ENCODE measurements around the gene CD9. TPM values are rescaled to one million over a fixed set of nuclear protein-coding genes. Genes with fewer than 3 reads are reported as not detected.

Gene CD9
- polyA plus RNA-seq, 1 of the 3 experiments (the other 2 are of a cell fraction): 76.6 TPM

GRCh38 chr12:6198556-6198955 lies 1.6 kb upstream of the CD9 start:
- Histone ChIP-seq H3K9ac (no peak overlapping the region), H2AFZ (ENCODE audit: low read depth) (no peak overlapping the region), H3K4me1 (ENCODE audit: control insufficient read depth in 1 of 2, insufficient read depth in 2 of 2, low read depth in 1 of 2, low read length in 1 of 2) (peaks cover 0 to 45% of the 10 kb centered on the region in 2 experiments; a peak in 1 of 4 replicates), H3K36me3 (replicated peaks in 1 of 2; ENCODE audit: control insufficient read depth in 1 of 2, insufficient read depth in 2 of 2, low read length in 1 of 2) (no peaks in the 10 kb centered on the region), H3K4me3 (ENCODE audit: low read depth in 2 of 2, low read length in 1 of 2) (no peak overlapping the region), H3K79me2 (ENCODE audit: insufficient read depth) (peaks cover 6% of the 10 kb centered on the region; the same call in 1 of the 2 replicates), H3K9me3 (no peaks in the 10 kb centered on the region), H4K20me1 (ENCODE audit: insufficient read depth) (no peaks in the 10 kb centered on the region), H3K4me2 (no peak overlapping the region), H3K27ac (ENCODE audit: low read depth in 2 of 2, low read length in 1 of 2) (no peak overlapping the region; a peak in 1 of 4 replicates), H3F3A (replicated peaks; ENCODE audit: insufficient read depth) (no peaks in the 10 kb centered on the region), H3K27me3 (ENCODE audit: insufficient read depth) (no peaks in the 10 kb centered on the region), H3K9me2 (no peaks in the 10 kb centered on the region)
- no peak for TF ChIP-seq REST (IDR thresholded peaks at IDR 0.05; ENCODE audit: low read depth, low read length)
- WGBS (ENCODE audit: low lambda C conversion rate): 84% methylated on average over 5 of the region's 6 CpGs
- CTCF ChIA-PET: interaction anchor here (2.2 to 14.3 kb wide), 2 partner anchors 78 to 86 kb away, joined by 11 to 299 read pairs; no protein-coding TSS in a partner anchor
- DNase-seq: no peak
- POLR2A ChIA-PET: no interaction called here

- POLR2A ChIA-PET: no interaction called here
- H3K27ac ChIP-seq (ENCODE audit: low read depth in 2 of 2, low read length in 1 of 2): peak overlapping the region in 1 of 2 experiments; percentile 58; a peak in 1 of 4 replicates
- TF ChIP-seq USF1 (IDR thresholded peaks at IDR 0.05; ENCODE audit: borderline replicate concordance, low read depth) (no peak), GABPA (IDR thresholded peaks at IDR 0.05; ENCODE audit: low read depth) (no peak), YY1 (IDR thresholded peaks at IDR 0.05; ENCODE audit: low read depth) (no peak), MXI1 (IDR thresholded peaks at IDR 0.05; ENCODE audit: low read depth, low read length) (no peak), FOSL2 (IDR thresholded peaks at IDR 0.05; ENCODE audit: borderline replicate concordance, low read depth) (no peak), MAX (IDR thresholded peaks at IDR 0.05; ENCODE audit: low read depth) (no peak), USF2 (IDR thresholded peaks at IDR 0.05; ENCODE audit: borderline replicate concordance, low read depth, low read length) (no peak), MEF2A (IDR thresholded peaks at IDR 0.05; ENCODE audit: borderline replicate concordance, low read depth) (no peak), NRF1 (IDR thresholded peaks at IDR 0.05; ENCODE audit: low read depth, low read length) (no peak), ELF1 (IDR thresholded peaks at IDR 0.05) (no peak), SMC3 (IDR thresholded peaks at IDR 0.05; ENCODE audit: low read depth, low read length) (no peak), RCOR1 (IDR thresholded peaks at IDR 0.05; ENCODE audit: low read length) (no peak), EP300 (IDR thresholded peaks at IDR 0.05; ENCODE audit: borderline replicate concordance in 1 of 2, low read depth in 1 of 2, low read length in 1 of 2) (no peak), FOXM1 (IDR thresholded peaks at IDR 0.05; ENCODE audit: low read depth) (no peak), IRF3 (IDR thresholded peaks at IDR 0.05; ENCODE audit: low read depth, low read length) (no peak), RAD21 (IDR thresholded peaks at IDR 0.05; ENCODE audit: low read length) (no peak), ZBTB33 (IDR thresholded peaks at IDR 0.05; ENCODE audit: borderline replicate concordance, low read depth) (no peak)
These were observed 1.1 kb upstream of the CD9 start for GRCh38 chr12:6198985-6199530.

More at GRCh38 chr12:6198985-6199530, 1.1 kb upstream of the CD9 start:
- CTCF ChIA-PET: interaction anchor here (1.2 to 14.3 kb wide), 3 partner anchors 77 to 135 kb away, joined by 4 to 299 read pairs (median 11); no protein-coding TSS in a partner anchor
- no peaks in the 10 kb centered on the region for H3K9me3 ChIP-seq
- H4K20me1 ChIP-seq (ENCODE audit: insufficient read depth): no peaks in the 10 kb centered on the region
- H3K9ac ChIP-seq: no peak overlapping the region
- H3K4me1 ChIP-seq (ENCODE audit: control insufficient read depth in 1 of 2, insufficient read depth in 2 of 2, low read depth in 1 of 2, low read length in 1 of 2): peaks cover 0 to 45% of the 10 kb centered on the region in 2 experiments; a peak in 1 of 4 replicates
- no peaks in the 10 kb centered on the region for H3K36me3 ChIP-seq (replicated peaks in 1 of 2; ENCODE audit: control insufficient read depth in 1 of 2, insufficient read depth in 2 of 2, low read length in 1 of 2)
- H2AFZ ChIP-seq (ENCODE audit: low read depth): no peak overlapping the region; the same call in 1 of the 2 replicates
- no peak for DNase-seq
- H3K27me3 ChIP-seq (ENCODE audit: insufficient read depth): no peaks in the 10 kb centered on the region
- no peak overlapping the region for H3K4me3 ChIP-seq (ENCODE audit: low read depth in 2 of 2, low read length in 1 of 2)
- H3K9me2 ChIP-seq: no peaks in the 10 kb centered on the region
- H3K4me2 ChIP-seq: no peak overlapping the region
- H3K79me2 ChIP-seq (ENCODE audit: insufficient read depth): peaks cover 8% of the 10 kb centered on the region; the same call in 1 of the 2 replicates
- WGBS (ENCODE audit: low lambda C conversion rate): 98% methylated on average over 10 of the region's 10 CpGs
- no peaks in the 10 kb centered on the region for H3F3A ChIP-seq (replicated peaks; ENCODE audit: insufficient read depth)
